GM12875 (cell line): ENCODE measurements around the gene EHMT2.
"Not testable (repeated sequence)": the region's sequence is repeated elsewhere in the genome, so short reads cannot be mapped to it uniquely, and the experiment has no call there.

Source experiments
- H3K4me3 ChIP-seq: one replicate; pipeline ENCODE4 v1.5.1; 2011; ENCODE audit warnings: low read depth, low read length, control low read depth
- CTCF ChIP-seq: IDR thresholded peaks from 2 replicates; pipeline ENCODE4 v1.5.1; 2011; ENCODE audit warnings: low read depth, mild to moderate bottlenecking, control low read depth, inconsistent platforms, low read length, moderate library complexity, borderline replicate concordance; ENCODE audit not compliant: insufficient read depth

Gene EHMT2

DNA sequence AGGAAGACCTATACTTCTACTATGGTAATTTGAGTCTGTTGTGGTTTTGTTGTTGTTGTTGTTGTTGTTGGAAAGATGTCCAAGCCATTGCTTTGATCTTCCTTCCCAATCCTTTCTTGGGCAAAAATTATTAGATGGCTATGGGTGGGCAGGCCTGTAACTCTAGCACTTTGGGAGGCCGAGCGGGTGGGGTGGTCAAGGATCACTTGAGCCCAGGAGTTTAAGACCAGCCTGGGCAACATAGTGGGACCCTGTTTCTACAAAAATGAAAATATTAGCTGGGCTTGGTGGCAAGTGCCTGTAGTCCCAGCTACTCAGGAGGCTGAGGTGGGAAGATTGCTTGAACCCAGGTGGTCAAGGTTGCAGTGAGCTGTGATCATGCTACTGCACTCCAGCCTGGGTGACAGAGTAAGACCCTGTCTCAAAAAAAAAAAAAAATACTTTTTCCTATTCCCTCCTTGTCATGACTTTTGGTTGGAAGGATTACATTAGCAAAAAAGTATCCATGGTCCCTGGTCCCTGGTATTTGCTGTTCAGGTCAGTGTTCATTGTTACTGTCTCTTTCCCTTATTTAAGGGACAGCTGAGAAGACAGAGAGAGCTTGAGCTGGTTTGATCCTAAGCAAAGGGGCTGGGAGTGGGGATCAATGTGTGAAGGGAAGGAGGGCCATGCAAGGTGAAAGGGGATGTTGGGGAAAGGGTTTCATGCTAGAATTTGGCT is 46.6 kb downstream of the EHMT2 start:
- H3K4me3 ChIP-seq: no peak overlapping the region
- no peak for TF ChIP-seq CTCF

GRCh38 chr6:31847276-31847978 is 50.1 kb downstream of the EHMT2 start:
- no peak for TF ChIP-seq CTCF
- no peak overlapping the region for H3K4me3 ChIP-seq

DNA sequence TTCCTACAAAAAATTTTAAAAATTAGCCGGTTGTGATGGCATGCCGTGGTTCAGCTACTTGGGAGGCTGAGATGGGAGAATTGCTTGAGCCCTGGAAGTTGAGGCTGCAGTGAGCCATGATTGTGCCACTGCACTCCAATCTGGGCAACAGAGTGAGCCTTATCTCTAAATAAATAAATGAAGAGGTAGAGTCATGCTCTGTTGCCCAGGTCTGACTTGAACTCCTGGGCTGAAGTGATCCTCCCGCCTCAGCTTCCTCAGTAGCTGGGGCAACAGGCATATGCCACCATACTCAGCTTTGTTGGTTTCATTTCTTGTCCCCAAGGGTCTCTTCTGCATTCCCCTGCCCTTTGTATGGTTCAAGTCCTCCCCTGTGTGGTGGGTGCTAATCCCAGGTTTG is 53.0 kb downstream of the EHMT2 start:
- TF ChIP-seq CTCF: no peak

GRCh38 chr6:31842053-31842452 is 55.4 kb downstream of the EHMT2 start:
- no peak for TF ChIP-seq CTCF
- H3K4me3 ChIP-seq: no peak overlapping the region

More for the DNA sequence above, 53.0 kb downstream of the EHMT2 start:
- H3K4me3 ChIP-seq: no peak overlapping the region

DNA sequence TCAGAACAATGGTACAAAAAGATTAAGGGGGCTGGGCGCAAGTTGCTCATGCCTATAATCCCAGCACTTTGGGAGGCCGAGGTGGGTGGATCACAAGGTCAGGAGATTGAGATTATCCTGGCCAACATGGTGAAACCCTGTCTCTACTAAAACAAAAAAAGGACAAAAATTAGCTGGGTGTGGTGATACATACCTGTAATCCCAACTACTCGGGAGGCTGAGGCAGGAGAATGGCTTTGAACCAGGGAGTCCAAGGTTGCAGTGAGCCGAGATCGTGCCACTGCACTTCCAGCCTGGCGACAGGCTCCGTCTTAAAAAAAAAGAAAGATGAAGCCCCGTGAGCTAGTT is 57.7 kb downstream of the EHMT2 start:
- not testable (repeated sequence) for H3K4me3 ChIP-seq

DNA sequence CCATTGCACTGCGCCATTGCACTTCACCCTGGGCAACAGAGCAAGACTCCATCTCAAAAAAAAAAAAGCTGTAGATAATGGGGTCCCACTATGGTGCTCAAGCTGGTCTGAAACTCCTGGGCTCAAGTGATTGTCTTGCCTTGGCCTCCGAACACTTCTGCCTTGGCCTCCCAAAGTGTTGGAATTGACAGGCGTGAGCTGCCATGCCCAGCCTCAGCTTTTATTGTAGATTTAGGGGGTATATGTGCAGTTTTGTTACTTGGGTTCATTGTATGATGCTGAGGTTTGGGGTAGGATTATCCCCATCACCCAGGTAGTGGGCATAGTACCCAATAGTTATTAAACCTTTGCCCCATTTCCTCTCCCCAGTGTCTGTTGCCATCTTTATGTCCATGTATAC is 58.5 kb downstream of the EHMT2 start:
- TF ChIP-seq CTCF: no peak
- H3K4me3 ChIP-seq: no peak overlapping the region

- H3K4me3 ChIP-seq: not testable (repeated sequence)
Measured at GRCh38 chr6:31838114-31838553, 59.4 kb downstream of the EHMT2 start.

GRCh38 chr6:31837369-31838113 is 60.0 kb downstream of the EHMT2 start:
- H3K4me3 ChIP-seq: peak overlapping the region; percentile 66
- TF ChIP-seq CTCF: no peak
